NCI-H1417 (cell line): ENCODE data around the gene ANKDD1B.
"Not testable (repeated sequence)": the region's sequence is repeated elsewhere in the genome, so short reads cannot be mapped to it uniquely, and the experiment has no call there.

ENCODE experiments used
- DNase-seq, 3 experiments: peaks; one replicate each; lab custom pipeline; 2025; lab: John Stamatoyannopoulos, UW

ANKDD1B gene

DNA sequence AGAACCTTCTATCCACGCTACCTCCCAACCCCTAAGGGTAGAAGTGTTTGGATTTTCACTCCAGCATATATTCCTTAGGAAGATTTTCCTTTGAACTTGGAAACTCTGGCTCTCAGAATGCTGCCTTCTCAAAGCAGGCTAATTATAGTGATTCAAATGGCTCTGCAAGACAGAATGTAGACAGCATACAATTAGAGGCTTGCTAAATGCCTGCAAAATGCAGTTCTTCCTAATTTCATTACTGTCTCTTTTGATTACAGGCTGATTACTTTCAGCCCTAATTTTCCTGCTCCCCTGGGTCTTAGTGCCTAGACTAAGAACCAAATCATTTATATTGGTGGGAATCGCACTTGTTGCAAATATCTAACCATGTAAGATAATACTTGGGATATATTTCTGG is 50.8 kb downstream of the ANKDD1B start:
- no peak for DNase-seq

DNA sequence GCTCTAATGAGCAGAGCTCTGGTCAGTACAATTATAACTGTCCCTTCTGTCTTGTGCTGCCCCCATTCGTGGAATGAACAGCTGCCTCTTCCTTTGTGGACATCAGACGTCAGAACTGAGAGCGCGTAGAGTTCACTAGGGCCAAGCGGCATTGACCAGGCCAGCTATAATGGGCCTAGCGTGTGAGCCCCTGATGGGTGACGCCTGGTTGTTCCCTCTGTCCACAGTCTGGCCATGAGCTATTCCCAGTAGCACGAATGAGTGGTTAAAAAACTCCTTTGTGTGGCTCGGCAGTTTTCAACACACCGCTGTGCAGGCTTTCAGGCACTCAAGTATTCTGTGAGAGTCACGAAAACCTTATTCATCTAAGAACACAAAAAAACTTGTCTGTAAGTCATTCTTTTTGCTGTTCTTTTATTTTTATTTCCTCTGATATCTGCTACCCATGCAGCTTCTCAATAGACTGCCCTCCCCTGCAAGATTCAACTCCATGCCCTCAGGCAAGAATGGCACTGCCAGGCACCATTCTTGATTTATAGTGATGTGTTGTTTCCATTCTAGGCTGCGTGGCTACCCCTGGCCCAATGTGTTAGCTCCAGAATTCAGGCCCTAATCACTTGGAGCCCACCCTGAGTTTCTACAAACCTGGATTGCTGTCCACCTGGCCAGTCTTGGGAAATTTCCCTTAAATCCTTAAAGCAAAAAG is 52.5 kb downstream of the ANKDD1B start:
- DNase-seq: peak in 1 of 3 experiments; percentile 4

DNA sequence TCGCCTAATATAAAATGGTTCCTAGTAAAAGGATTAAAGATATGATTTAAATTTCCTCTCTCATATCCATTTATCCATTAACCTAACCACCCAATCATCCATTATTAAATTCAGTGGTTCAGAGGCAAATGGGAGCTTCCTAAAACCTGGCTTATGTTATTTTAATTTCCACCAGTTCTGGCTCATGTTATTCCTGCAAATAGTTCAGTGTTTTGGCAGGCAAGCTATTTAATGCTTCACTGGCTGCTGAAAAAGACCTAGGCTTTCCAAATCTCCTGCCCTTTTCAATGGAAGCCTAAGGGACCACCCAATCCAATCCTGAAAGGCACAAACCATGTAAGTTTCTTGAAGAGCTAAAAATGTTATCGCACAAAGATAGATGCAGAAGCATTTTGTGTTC is 53.7 kb downstream of the ANKDD1B start:
- DNase-seq: no peak

DNA sequence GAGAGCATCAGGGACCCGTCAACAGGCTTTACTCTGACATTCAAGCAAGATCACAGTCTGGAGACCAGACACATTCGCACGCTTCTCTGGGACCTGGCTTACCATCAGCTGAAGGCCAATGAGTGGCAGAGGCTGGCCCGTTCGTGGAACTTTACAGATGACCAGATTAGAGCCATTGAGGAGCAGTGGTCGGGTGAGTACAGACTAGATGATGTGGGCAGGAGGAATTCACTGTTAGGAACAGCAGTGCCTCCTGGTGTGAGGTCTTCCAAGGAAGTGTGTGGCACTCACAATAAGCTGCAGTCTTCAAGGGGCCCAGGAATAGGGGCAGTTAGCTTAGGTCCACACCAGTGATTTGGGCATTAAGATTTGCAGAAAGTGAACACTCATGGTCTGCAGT is 55.5 kb downstream of the ANKDD1B start:
- DNase-seq: no peak

DNA sequence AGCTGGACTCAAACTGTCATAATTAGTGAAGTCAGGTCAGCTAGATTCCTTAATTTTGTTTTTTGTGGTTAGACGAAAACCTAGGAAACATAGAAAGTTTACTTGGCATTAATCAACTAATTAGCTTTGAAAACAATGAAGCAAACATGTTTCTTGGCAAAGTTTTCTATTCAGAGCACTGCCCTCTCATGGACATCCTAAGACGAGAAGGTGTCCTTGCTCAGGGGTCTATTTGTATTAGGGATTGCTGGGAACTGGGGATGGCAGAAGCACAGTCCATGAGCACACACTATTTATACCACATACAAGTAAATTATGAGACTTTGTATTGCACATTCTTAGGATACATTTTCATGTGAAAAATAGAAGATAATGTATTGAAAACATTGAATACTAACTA is 56.3 kb downstream of the ANKDD1B start:
- DNase-seq: no peak

DNA sequence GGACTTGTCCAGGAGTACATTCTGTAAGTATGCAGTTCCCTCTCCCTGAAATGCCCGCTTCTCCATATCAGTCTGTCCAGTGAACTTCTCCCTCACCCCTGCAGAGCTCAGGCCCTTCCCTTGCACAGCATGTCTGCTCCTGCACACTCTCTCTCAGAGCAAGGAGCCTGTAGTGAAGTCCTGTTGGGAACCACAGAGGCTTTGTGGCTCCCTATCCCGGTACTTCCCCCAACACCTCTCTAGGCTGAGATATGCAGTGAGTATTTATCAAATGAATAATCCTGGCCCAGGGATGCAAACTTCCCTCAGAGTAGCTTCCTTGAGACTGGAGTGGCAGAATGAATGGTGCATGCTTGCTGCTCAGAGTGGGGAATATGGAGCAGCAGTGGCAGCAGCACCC is 57.2 kb downstream of the ANKDD1B start:
- no peak for DNase-seq

DNA sequence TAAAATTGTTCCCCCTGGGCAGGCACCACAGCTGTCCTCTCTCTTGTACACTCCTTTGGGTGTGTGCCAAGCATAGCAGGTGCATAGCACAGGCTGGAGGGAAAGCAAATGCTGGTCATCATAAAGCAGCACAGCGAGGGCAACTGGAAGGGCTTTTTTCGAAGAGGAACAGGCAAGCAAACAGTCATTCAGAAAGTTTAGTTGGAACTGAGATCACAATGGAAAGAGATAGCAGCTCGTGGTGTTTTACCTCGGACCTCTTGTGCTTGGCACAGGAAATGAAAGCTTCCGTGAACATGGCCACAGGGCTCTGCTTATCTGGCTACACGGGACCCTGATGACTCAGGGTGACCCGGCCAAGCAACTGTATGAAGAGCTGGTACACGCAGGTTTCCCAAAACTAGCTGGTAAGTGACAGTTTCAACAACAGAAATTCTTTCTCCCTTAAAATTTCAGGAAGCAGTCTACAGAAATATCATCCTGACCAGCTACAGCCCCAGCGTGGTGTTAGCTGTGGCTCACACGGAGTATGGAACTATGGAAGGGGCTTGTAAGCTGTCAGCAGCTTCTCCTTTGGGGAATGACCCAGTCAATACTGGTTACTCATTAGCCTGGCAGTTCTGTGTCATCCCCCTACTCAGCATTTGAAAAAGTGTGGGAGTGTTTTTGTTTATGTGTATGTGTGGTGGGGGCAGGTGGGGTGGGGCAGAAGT is 57.9 kb downstream of the ANKDD1B start:
- peak; percentile 21 to 82 (median 66) for DNase-seq

DNA sequence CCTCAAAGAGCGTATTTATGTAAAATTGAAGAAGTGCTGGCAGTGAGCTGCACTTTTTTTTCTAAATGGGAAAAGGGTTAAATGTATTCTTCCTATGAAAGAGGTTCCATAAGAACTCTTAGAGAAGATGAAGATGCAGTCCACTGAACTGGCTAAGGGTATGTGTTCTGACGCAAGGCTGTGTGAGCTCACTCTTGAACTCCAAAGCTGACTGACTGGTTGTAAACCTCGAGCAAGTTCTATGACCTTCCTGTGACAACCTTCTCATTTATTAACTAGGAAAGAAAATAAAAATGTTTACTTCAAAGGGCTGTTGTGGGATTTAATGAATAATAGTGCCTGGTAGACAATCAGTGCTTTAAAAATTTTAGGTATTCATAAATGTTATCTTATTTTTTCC is 59.3 kb downstream of the ANKDD1B start:
- no peak for DNase-seq

DNA sequence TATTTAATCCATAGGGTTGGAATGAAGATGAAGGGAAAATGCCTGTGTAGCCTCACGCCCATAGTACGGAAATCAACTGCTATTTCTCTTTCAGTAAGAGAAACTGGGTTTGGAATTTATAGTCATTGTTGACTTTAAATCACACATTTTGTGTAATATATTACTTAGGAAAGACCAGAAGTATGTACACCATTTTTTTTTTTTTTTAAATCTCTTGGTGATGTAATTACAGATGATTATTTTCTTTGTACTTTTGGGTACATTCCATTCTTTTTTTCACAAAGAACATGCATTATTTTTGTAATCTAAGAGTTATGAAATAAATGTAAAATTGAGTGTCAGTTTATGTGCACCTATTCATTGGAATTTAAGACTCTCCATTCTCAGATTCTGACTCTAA is 60.3 kb downstream of the ANKDD1B start:
- DNase-seq: no peak

DNA sequence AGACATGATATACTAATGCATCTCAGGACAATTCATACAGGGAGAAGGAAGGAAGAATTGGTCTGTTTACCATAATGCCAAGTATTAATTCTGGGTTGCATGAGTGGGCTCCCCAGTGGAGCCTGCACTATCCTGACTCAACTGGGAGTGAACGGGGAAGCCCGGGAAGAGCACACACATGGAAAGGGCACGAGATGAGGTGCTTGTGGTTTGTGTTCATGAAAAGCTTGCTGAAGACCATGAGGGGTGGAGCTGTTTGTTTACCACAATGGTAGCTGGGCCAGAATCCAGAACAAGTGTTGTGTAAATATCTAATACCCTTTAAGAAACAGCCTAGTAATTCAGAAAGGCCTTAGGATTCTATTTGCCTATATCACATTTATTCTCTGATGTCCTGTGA is 61.4 kb downstream of the ANKDD1B start:
- DNase-seq: no peak

DNA sequence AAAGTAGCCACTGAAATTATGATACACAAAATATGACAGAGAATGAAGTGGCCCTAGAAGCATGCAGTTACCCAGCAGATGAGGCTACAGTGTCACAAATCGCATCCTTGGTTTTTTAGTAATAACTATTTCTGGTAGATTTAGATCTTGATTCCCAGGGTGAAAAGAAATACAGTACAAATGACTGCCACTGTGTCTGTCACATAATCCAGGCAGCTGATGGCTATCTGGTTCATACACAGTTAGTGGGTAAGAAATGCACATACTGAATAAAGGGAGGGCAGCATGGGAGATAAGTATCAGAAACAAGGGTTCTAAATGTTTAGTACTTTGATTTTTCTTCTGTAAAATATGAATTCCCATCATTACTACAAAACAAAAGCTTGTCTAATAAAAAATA is 64.5 kb downstream of the ANKDD1B start:
- DNase-seq: no peak

DNA sequence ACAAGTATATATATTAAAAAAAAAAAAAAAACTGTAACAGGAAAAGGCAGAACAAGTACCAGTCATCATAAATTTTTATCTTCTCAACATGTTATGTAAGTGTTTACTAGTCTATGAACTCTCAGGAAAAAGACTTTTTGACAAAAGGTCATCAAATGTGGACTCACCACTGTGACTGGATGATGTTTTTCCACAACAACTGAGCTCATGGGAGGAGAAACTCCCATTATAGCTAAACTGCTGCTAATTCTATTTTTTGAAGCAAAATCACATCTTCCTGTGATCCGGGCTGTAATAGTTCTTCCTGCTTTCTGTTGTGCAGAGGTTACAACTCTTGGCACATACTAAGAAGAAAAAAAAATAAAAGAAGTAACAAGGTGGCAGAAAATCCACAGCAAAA is 66.4 kb downstream of the ANKDD1B start:
- DNase-seq: no peak

DNA sequence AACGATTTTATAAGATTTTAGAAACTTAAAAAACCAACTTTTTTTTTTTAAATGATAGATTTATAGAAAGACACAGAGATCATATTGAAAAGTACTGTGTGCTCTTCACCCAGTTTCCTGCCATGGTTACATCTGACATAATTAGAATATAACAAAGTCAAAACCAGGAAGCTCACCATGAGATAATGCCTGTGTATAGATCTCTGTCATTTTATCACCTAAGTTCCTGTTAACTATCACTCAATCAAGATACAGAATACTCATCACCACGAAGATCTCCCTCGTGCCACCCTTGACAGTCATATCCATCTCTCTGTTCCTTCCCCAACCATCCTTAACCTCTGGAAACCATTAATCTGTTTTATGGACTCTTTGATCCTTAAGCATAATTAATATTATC is 66.9 kb downstream of the ANKDD1B start:
- no peak for DNase-seq

DNA sequence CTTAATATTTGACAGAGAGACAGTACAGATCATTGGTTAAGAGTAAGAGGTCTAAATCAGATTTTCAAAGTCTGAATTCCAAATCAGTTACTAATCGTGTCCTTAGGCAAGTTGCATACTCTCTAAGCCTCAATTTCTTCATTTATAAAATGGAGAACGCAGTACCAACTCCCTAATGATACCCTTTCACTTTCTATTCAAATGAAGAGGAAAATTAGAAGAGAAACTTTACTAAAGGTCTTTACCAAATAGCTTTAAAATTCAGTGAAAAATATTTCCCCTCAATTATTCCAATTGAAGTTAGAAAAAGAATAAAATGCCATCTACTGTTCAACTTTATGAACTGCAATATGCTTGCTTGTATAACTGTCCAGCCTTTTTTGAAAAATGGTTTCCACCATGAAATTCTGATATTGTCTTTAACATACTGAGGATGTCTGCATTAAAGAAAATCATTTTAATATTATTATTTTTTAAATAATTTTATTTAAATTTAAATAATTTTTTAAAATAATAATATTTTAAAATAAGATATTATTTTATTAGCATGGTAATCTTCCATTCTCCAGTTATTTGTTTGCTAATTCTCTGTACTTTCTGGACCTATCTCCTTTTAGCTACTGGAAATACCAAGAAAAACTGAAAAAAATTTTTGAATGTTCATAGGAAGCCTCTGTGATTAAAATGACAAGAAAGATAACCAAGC is 70.0 kb downstream of the ANKDD1B start:
- peak in 2 of 3 experiments; percentile 54 to 64 for DNase-seq

DNA sequence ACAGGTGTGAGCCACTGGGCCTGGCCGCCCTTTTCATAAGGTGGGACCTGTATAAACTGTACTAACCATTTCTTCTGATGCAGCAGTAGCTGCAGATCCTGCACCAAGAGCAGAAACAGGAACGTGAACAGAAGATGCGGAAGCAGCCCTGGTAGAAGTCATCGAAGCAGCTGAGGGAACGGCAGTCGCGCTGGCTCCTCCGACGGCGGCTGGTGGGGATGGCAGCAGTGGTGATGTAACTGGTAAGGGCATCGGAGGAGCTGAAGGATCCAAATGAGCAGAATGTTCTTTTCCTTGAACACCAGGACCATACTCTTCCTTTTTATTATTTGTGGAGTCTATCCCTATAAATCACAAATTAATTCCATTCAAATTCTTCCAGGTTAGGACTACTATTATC is 73.9 kb downstream of the ANKDD1B start:
- no peak for DNase-seq

DNA sequence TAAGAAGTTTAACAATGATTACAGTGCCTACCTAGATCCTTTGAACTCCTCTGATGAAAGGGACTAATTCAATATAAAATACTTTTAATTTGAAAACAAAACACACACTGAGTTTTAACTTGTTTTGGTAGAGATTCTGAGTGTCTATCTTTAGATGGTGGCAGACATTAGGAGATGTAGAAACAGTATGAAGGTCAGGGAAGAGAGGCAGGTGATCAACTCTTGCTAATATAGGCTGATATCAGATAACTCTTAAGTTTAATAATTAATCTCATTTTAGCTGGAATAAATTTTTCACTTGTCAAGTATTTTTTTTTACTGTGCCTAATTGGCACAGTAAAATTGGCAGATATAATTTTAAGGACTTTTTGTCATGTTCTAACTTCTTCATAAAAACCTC is 75.2 kb downstream of the ANKDD1B start:
- no peak for DNase-seq

DNA sequence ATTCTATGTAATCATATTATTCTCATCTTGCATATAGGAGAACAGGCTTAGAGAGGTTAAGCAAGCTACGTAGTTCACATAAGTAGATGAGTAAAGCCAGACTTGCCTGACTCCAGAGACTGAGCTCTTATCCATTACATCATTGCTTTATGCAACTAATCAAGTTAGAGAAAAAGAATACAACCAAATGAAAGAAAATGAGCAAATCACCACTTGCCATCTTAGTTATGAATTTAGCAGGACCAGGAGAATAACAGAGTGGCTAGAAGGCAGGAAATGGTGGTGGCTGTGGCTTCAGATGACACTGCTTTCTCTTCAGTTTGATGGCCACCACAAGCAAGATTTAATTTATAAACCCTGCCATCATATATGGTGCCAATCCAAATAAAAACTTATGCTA is 79.4 kb downstream of the ANKDD1B start:
- no peak for DNase-seq

DNA sequence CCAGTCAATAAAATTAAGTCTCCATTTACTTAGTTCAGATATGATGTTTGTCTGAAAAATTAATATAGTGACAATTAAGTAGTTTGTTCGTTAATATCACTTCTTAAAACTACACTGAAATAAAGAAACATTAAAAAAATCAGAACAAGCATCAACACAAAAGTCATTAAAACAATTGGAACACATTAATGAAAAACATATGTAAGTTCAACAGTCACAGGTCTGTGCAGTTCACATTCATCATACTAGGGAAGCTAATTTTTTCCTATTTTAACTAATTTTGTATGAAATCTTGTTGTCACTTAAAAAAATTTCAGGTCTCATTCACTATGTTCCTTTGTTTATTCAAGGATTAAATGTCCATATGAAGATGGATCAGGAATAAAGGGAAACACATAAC is 83.5 kb downstream of the ANKDD1B start:
- DNase-seq: no peak

DNA sequence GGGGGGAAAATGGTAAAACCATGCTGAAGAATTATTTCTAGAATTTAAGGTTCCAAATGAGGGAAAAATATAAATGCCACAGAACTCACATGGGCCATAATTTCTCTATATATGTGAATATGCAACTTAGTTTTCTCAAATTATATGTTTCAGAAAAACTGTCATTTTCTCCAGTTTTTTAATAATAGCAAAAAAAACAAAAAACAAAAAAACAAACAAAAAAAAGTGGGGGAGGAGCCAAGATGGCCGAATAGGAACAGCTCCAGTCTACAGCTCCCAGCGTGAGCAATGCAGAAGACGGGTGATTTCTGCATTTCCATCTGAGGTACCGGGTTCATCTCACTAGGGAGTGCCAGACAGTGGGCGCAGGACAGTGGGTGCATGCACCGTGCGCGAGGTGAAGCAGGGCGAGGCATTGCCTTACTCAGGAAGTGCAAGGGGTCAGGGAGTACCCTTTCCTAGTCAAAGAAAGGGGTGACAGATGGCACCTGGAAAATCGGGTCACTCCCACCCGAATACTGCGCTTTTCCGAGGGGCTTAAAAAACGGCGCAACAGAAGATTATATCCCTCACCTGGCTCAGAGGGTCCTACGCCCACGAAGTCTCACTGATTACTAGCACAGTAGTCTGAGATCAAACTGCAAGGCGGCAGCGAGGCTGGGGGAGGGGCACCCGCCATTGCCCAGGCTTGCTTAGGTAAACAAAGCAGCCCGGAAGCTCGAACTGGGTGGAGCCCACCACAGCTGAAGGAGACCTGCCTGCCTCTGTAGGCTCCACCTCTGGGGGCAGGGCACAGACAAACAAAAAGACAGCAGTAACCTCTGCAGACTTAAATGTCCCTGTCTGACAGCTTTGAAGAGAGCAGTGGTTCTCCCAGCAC is 84.5 kb downstream of the ANKDD1B start:
- not testable (repeated sequence) for DNase-seq

DNA sequence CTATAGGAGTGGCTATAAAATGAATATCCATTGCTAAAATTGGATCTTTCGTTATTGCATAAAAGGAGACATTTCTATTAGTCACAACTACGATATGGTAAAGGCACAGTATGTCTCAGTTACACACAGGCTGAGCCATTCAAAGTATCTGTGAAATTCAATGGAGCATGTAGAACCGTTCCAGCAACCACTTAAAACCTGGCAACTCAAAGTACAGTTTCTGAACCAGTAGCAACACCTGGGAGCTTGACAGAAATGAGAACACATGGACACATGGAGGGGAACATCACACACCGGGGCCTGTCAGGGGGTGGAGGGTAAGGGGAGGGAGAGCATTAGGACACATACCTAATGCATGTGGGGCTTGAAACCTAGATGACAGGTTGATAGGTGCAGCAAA is 90.6 kb downstream of the ANKDD1B start:
- DNase-seq: peak in 1 of 3 experiments; percentile 30

DNA sequence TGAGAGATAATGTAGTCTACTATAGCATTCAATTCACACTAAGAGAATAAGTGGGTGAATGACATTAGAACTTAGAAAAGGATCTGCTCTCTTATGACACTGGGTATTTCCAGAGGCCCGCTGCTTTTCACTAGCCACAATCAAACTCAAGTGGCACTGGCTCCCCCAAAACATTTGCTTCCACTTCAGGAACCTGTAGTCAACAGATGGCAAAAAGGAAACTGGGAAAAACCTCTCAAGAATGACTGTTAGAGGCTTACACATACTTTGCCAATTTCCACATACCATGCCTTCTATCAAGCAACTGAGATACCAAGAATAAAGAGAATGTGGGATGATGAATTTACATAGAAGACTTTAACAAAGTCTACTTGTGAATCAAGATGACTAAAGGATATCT is 94.8 kb downstream of the ANKDD1B start:
- no peak for DNase-seq

DNA sequence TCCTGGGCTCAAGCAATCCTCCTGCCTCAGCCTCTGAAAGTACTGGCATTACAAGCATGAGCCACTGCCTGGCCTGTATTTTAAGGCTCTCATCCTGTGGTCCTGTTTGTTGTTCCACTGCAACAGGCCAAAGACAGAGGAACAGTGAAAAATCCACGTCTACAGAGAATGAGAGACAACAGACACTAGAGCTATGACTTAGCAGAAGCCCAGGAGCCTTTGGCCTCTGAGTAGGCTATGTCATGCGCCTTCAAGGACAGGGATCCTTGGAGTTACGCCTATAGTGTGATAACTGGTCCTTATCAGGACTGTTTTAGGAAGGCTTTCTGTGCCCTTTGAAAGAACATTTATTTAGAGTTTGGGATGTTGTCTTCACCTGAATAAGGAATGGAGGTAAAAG is 95.5 kb downstream of the ANKDD1B start:
- DNase-seq: no peak
